Urothelium cell line (cell line): ENCODE measurements around the gene UQCC2.

Experiments
- DNase-seq: peaks from one replicate; pipeline ENCODE4 v3.0.0; 2011; ENCODE audit warnings: low spot score, mixed read lengths
- FAIRE-seq: peaks from 2 replicates; lab custom pipeline; 2011; peaks lifted over from hg19 to GRCh38; lab: Jason Lieb, UNC

UQCC2 gene

DNA sequence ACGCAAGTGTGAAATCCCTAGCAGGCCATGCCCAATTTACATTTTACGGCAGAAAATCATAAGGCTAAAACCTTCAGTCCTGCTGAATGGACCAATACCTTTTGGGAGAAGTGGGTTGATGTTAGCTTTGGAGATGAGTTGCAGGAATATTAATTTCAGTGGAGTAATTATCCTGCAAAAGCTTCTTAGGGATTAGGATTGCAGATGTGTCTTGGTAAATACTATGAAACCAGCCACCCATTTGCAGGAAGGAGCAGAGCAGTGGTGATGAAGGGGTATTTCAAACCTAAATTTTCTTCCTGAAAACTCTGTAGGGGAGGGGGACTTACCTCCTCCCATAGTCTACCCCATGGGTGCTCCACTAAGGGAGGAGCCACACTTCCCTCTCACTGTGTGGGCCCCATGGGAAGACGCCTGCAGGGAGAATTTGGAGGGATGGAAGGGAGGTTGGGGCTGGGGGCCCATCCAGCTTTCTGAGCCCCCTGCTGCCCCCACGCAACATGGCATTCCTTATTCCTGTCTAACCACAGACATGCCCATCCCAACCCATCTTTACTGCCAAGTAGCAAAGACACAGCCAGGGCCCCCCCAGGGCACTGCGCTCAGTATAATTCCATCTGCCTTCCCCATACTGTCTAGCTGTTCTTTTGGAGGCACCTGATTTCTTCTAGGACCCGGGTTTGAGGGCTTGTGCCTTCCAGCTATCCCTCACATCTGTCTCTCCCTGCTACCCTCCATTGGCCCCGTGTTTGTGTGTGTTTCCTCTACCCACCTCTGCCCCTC lies 14.6 kb upstream of the UQCC2 start:
- DNase-seq (no peak), FAIRE-seq (no peak)

- no peak for DNase-seq
- FAIRE-seq = no peak
Measured at GRCh38 chr6:33725222-33725621, 13.7 kb upstream of the UQCC2 start.

DNA sequence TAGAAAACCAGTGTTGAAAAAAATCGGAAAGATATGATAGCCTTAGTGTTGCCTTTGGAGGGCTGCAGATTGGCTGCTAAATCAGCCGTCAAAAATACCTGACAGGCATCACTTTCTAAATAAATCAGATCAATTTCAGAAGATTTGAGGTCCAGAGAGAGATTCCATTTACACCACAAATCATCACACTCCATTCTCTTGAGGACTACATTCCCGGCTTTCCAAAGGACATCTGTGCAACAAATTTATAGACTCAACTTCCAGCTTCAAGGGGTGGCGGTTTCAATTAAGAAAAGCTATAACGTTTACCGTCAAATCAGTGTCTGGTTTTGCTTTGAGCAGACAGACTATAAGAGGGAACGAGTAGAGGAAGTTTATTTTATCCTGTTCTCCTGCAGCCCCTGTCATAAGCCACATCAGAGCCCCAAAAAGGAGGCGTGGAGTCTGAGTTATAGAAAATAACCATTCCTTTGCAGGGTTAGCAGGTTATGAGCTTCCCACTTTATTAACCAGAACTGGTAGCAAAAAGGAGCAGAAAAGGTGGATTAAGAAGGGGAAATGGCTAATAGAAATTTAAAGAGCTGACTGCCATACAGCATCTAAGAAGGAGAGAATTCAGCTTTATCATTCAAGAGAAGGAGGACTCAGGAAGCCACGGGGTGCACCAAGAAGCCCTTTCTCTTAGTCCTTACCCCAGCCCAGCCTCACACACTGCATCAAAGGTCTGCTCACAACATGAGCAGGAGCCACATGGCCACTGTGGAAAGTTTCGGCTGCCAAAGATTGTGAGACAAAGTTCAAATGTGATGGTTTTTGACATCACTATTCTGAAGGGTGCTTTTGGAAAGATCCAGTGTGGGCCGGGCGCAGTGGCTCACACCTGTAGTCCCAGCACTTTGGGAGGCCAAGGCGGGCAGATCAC lies 12.9 kb upstream of the UQCC2 start:
- FAIRE-seq = no peak
- no peak for DNase-seq

DNA sequence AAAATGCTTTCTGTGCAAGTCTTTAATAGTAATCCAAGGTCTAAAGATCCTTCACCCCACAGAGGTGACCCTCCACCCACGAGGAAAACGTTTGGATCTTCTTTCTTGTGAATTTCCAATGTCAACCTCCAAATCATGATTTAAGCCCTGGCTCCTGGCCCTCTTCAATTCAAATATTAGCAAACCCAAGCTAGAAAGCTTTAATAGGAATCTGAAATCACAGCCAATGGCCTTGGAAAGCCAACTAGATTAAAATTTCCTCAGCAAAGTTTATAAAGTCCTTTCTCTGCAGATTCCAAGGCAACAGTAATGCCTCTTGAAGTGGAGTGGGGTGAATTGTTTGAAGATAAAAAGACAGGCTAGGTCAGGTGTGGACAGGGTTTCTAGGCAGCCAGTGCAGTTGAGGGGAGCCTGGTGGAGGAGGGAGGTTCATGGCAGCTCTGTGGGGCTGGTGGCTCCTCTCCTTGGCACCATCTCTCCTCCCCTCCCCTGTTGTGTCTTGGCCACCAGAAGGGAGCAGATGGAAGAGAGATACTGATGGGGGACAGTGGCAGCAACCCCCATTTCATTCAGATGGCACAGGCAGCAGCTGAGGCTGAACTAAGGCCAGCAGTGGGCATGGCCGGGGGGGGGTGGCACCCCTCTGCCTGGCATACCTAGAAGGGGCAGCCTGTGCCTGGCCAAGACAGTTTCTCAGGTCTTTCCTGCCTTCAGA lies 12.0 kb upstream of the UQCC2 start:
- no peak for FAIRE-seq
- no peak for DNase-seq

DNA sequence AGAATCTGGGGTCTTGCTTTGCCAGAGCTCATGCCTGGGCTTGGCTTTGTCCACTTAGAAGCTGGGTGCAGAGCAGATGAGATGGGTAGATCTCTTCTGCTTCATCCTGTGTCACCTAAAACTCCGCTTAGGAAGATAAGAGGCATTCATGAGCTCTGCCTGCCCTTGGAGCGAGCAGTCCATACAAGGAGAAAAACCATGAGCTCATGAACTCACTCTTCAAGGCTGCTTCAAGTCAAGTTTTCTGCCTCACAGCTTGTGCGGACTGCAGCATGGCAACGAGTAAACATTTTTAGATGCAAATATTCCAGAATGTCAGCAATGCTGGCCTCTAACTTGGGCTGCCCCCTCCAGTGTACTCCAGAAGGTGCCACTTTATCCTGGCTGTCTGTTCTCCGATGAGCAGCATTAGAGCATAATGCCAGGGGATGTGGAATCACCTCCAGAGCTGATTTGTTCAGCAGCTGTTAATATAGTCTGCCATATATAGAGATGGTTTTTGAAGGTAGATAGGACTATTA lies 10.7 kb upstream of the UQCC2 start:
- FAIRE-seq = no peak

DNA sequence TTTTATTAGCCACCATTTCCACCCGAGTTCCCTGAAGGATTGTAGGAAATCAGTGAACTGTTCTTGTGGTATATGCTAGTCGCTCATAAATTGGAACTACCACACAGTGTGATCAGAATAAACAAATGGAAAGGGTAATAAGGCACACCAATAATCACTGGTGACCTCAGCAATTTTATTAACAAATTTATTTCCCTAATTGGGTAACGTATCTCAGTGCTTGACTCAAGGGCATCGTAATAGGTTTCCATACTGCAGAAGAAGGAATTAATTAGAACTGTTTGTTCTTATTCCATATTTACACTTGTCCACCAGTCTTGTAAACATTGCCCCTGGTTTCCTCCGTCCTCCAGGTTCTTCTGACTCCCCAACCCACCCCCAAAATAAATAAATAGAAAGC lies 10.0 kb upstream of the UQCC2 start:
- FAIRE-seq (no peak), DNase-seq (no peak)

More for the DNA sequence above, 10.7 kb upstream of the UQCC2 start:
- no peak for DNase-seq

DNA sequence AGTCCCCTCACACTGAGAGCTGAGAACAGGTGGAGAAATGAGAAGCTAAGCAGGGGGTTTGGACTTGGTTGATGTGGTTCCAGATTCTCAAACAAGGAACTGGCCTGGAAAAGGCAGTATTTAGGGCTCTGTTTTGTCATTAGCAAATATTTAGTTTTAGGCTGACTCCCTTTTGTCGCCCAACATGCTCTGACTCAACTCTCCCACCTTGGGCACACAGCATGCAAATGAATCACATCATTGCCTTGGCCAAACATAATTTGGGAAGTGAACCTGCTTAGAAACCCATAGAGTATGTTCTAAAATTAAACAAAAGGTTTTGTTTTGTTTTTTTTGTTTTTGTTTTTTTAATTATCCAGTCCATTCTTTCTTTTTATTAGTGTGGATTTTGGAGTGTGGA lies 9.5 kb upstream of the UQCC2 start:
- no peak for DNase-seq
- no peak for FAIRE-seq

GRCh38 chr6:33719326-33719987 lies 8.0 kb upstream of the UQCC2 start:
- no peak for FAIRE-seq
- DNase-seq = no peak

GRCh38 chr6:33718713-33719112 lies 7.2 kb upstream of the UQCC2 start:
- no peak for FAIRE-seq
- no peak for DNase-seq

- no peak for DNase-seq
Measured at GRCh38 chr6:33717934-33718455, 6.5 kb upstream of the UQCC2 start.

GRCh38 chr6:33716890-33717632 lies 5.6 kb upstream of the UQCC2 start:
- DNase-seq = no peak
- no peak for FAIRE-seq

More at GRCh38 chr6:33717934-33718455, 6.5 kb upstream of the UQCC2 start:
- FAIRE-seq = no peak

DNA sequence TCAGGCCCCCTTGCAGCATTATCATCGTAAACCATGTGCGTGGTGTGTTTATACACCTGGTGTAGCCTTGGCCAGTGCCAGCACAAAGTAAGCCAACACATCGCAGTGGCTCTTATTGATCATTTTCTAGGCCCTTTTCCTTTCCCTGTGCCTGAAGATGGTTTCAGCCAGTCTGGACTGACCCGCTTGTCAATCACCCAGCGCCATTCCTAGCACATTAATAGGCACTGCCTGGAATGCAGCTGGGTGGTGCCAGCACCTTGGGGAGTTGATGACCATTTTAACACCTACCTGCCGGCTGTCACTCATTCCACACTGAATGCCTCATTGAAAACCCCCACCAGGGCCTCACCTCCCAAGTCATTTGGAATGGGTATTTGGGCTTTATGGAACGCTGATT lies 4.9 kb upstream of the UQCC2 start:
- DNase-seq = no peak
- FAIRE-seq = no peak

- FAIRE-seq = no peak
- no peak for DNase-seq
Measured at GRCh38 chr6:33714385-33715040, 3.0 kb upstream of the UQCC2 start.

DNA sequence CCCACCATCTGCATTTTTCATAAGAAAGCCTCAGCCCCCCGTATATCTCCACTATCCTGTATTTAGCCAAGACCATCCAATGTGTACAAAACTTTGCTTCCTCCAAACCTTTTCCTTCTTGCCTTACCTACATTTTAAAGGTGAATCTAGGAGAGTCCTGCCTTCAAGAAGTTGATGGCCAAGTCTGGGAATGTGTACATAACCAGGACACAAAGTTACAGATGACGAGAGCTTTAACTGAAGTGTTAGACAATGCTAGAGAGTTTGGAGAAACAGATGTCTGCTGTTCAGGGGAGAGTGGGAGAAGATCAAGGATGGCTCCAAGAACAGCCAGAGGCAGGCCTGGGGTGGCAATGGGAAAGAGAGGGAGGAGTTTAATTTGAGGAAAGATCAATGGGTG lies 2.3 kb upstream of the UQCC2 start:
- FAIRE-seq (no peak), DNase-seq (no peak)

DNA sequence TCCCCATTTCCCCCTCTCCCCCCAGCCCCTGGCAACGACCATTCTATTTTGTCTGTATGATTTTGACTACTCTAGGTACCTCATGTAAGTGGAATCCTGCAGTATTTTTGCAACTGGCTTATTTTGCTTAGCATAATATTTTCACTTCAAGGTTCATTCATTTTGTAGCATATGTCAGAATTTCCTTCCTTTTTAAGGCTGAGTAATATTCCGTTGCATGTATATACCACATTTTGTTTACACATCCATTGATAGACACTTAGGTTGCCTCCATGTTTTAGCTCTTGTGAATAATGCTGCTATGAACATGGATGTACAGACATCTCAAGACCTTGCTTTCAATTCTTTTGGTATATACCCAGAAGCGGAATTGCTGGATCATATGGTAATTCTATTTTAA lies 1.4 kb upstream of the UQCC2 start:
- FAIRE-seq (no peak), DNase-seq (no peak)

GRCh38 chr6:33710296-33711121 lies 991 bp downstream of the UQCC2 start:
- no peak for FAIRE-seq

GRCh38 chr6:33709605-33710295 lies 1.8 kb downstream of the UQCC2 start:
- FAIRE-seq (no peak), DNase-seq (no peak)

More at GRCh38 chr6:33710296-33711121, 991 bp downstream of the UQCC2 start:
- DNase-seq = no peak
